Measurements from ENCODE around the gene SCML1. TPM values are rescaled to one million over a fixed set of nuclear protein-coding genes. Genes with fewer than 3 reads are reported as not detected.

SCML1 gene
- total and polyA plus RNA-seq, 9 of the 15 experiments (the other 6 are each of a cell fraction or from before 2014, with no cell fraction given) = 0.01 to 0.04 (median 0.04) TPM; not detected in 6

- H3K9ac ChIP-seq (ENCODE audit: insufficient read depth in 1 of 2, low read depth in 2 of 2, low read length in 2 of 2) = no peak overlapping the region
- no peaks in the 10 kb centered on the region for H3K9me1 ChIP-seq (ENCODE audit: control insufficient read depth, insufficient read depth, low read length)
- no peak overlapping the region for H2AFZ ChIP-seq (ENCODE audit: low read depth, low read length)
- in situ Hi-C loops (cut with MboI) (loop anchor here (10.0 kb wide), 1 partner anchor 582 kb away; no protein-coding TSS in a partner anchor), intact Hi-C loops (cut with micrococcal nuclease) (loop anchor here (10.0 kb wide), 1 partner anchor 422 kb away; no protein-coding TSS in a partner anchor)
- WGBS (ENCODE audit: insufficient coverage, low coverage, missing lambda C conversion rate) = 0% methylated on average over 1 of the region's 1 CpG
- H3K4me1 ChIP-seq (replicated peaks in 1 of 2; ENCODE audit: control insufficient read depth in 2 of 2, insufficient read depth in 2 of 2, low read length in 2 of 2) = no peaks in the 10 kb centered on the region
- TF ChIP-seq FOXP4 (CRISPR knock-in tag; IDR thresholded peaks at IDR 0.05; ENCODE audit: borderline replicate concordance) (no peak), ZNF253 (CRISPR knock-in tag; conservative IDR thresholded peaks at IDR 0.05) (no peak), ZNF644 (tag; IDR thresholded peaks at IDR 0.05; ENCODE audit: low read depth) (no peak), TCF15 (CRISPR knock-in tag; IDR thresholded peaks at IDR 0.05) (no peak), CEBPG (CRISPR knock-in tag; IDR thresholded peaks at IDR 0.05) (no peak), CEBPG (tag; conservative IDR thresholded peaks at IDR 0.05 in 1 of 2, IDR thresholded peaks at IDR 0.05 in 1 of 2) (no peak), MCM3 (IDR thresholded peaks at IDR 0.05) (no peak), ZNF766 (CRISPR knock-in tag; conservative IDR thresholded peaks at IDR 0.05) (no peak), TAF9B (IDR thresholded peaks at IDR 0.05; ENCODE audit: partially characterized antibody) (no peak), BDP1 (IDR thresholded peaks at IDR 0.05; ENCODE audit: insufficient read depth, insufficient read length) (no peak), ZNF551 (CRISPR knock-in tag; IDR thresholded peaks at IDR 0.05) (no peak), CHD2 (IDR thresholded peaks at IDR 0.05; ENCODE audit: low read depth, low read length) (no peak), ZNF121 (CRISPR knock-in tag; conservative IDR thresholded peaks at IDR 0.05) (no peak), ETS2 (tag; IDR thresholded peaks at IDR 0.05; ENCODE audit: borderline replicate concordance, poor library complexity, severe bottlenecking) (no peak)
- FAIRE-seq = no peak
- H3K9me3 ChIP-seq (replicated peaks; ENCODE audit: control insufficient read depth, insufficient read depth, low read depth, low read length) = no peaks in the 10 kb centered on the region
- no peak overlapping the region for H3K4me3 ChIP-seq
- POLR2A ChIA-PET = no interaction called here
- no peak for ATAC-seq
- BruUV-seq (replicated peaks) = no TSS peak
- H3K27me3 ChIP-seq (ENCODE audit: control insufficient read depth in 2 of 2, insufficient read depth in 2 of 2, low read length in 2 of 2) = peaks cover 0 to 6% of the 10 kb centered on the region in 2 experiments; a peak in 1 of 5 replicates
- no peaks in the 10 kb centered on the region for H3K79me2 ChIP-seq (ENCODE audit: control insufficient read depth, insufficient read depth, low read length)
- H3K4me2 ChIP-seq (ENCODE audit: insufficient read depth, low read length) = no peak overlapping the region
- no peak for DNase-seq (ENCODE audit: extremely low read depth in 1 of 4, low spot score in 3 of 4)
- no peaks in the 10 kb centered on the region for H3K36me3 ChIP-seq (ENCODE audit: control insufficient read depth, insufficient read depth, low read length)
- no peaks in the 10 kb centered on the region for H4K20me1 ChIP-seq (replicated peaks; ENCODE audit: control insufficient read depth, insufficient read depth, low read length)
- H3K27ac ChIP-seq (ENCODE audit: extremely low read depth, low read depth, low read length) = no peak overlapping the region
- CTCF ChIA-PET (ENCODE audit: low intra/inter-chr PET ratio) = no interaction called here
These were observed 55.5 kb downstream of the SCML1 start for GRCh38 chrX:17792826-17793225.

Measured in K562 (cell line).